ENCODE measurements around the gene PDCD5. TPM values are rescaled to one million over a fixed set of nuclear protein-coding genes. Genes with fewer than 3 reads are reported as not detected.
"Not testable (repeated sequence)": the region's sequence is repeated elsewhere in the genome, so short reads cannot be mapped to it uniquely, and the experiment has no call there.

Gene PDCD5
- total RNA-seq, 1 donor from 2014 or later, result 137 TPM

DNA sequence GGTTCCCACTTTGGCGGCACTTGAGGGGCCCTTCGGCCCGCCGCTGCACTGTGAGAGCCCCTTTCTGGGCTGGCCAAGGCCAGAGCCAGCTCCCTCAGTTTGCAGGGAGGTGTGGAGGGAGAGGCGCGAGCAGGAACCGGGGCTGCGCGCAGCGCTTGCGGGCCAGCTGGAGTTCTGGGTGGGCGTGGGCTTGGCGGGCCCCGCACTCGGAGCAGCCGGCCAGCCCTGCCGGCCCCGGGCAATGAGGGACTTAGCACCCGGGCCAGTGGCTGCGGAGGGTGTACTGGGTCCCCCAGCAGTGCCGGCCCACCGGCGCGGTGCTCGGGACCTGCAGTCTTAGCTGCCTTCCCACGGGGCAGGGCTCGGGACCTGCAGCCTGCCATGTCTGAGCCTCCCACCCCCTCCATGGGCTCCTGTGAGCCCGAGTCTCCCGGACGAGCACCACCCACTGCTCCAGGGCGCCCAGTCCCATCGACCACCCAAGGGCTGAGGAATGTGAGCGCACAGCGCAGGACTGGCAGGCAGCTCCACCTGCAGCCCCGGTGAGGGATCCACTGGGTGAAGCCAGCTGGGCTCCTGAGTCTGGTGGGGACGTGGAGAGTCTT lies 9.4 kb upstream of the PDCD5 start:
- intact Hi-C loops (cut with DNase I), result loop anchor here (5.0 kb wide), 1 partner anchor 284 kb away; no protein-coding TSS in a partner anchor
- ATAC-seq (ENCODE audit: poor library complexity); DNase-seq: not testable (repeated sequence)

GRCh38 chr19:32572700-32573491 lies 8.1 kb upstream of the PDCD5 start:
- DNase-seq; ATAC-seq (ENCODE audit: poor library complexity): not testable (repeated sequence)
- intact Hi-C loops (cut with DNase I), result loop anchor here (5.0 kb wide), 1 partner anchor 286 kb away; no protein-coding TSS in a partner anchor

GRCh38 chr19:32573492-32573794 lies 7.5 kb upstream of the PDCD5 start:
- ATAC-seq (ENCODE audit: poor library complexity) (no peak), DNase-seq (no peak)
- intact Hi-C loops (cut with DNase I), result loop anchor here (5.0 kb wide), 1 partner anchor 286 kb away; no protein-coding TSS in a partner anchor

GRCh38 chr19:32576790-32577189 lies 4.2 kb upstream of the PDCD5 start:
- DNase-seq (no peak), ATAC-seq (ENCODE audit: poor library complexity) (no peak)
- intact Hi-C loops (cut with DNase I), result no loop called here

- DNase-seq (no peak), ATAC-seq (ENCODE audit: poor library complexity) (peak; percentile 46)
- intact Hi-C loops (cut with DNase I), result loop anchor here (10.0 kb wide), 1 partner anchor 94 kb away; the partner anchor contains the start of genes ANKRD27 and RGS9BP
These were observed 563 bp upstream of the PDCD5 start for GRCh38 chr19:32580353-32580900.

GRCh38 chr19:32581705-32582179 lies 752 bp downstream of the PDCD5 start:
- intact Hi-C loops (cut with DNase I), result loop anchor here (10.0 kb wide), 1 partner anchor 93 kb away; the partner anchor contains the start of genes ANKRD27 and RGS9BP
- DNase-seq (peak; percentile 46), ATAC-seq (ENCODE audit: poor library complexity) (peak; percentile 35)

DNA sequence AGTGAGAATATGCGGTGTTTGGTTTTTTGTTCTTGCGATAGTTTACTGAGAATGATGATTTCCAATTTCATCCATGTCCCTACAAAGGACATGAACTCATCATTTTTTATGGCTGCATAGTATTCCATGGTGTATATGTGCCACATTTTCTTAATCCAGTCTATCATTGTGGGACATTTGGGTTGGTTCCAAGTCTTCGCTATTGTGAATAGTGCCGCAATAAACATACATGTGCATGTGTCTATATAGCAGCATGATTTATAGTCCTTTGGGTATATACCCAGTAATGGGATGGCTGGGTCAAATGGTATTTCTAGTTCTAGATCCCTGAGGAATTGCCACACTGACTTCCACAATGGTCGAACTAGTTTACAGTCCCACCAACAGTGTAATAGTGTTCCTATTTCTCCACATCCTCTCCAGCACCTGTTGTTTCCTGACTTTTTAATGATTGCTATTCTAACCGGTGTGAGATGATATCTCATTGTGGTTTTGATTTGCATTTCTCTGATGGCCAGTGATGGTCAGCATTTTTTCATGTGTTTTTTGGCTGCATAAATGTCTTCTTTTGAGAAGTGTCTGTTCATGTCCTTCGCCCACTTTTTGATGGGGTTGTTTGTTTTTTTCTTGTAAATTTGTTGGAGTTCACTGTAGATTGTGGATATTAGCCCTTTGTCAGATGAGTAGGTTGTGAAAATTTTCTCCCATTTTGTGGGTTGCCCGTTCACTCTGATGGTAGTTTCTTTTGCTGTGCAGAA lies 6.9 kb downstream of the PDCD5 start:
- not testable (repeated sequence) for DNase-seq; ATAC-seq (ENCODE audit: poor library complexity)
- intact Hi-C loops (cut with DNase I), result loop anchor here (10.0 kb wide), 1 partner anchor 87 kb away; the partner anchor contains the start of genes ANKRD27 and RGS9BP

- intact Hi-C loops (cut with DNase I), result no loop called here
- ATAC-seq (ENCODE audit: poor library complexity), result no peak
- DNase-seq, result no peak
These were observed 13.0 kb downstream of the PDCD5 start for GRCh38 chr19:32594021-32594420.

DNA sequence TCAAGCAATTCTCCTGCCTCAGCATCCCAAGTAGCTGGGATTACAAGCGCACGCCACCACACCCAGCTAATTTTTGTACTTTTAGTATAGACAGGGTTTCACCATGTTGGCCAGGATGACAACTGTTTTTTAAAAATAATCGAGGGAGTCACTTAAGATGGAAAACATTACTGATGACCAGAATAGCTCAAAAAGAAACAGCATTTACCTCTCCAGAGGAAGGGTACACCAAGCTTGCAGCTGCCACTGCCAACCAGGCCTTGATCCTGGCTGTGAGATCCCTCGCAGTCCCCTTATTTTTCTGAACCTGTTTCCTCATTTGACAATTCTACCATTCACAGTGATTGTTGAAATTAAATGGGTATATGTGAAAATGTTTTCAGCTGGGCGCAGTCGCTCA lies 14.5 kb downstream of the PDCD5 start:
- intact Hi-C loops (cut with DNase I), result no loop called here
- DNase-seq (no peak), ATAC-seq (ENCODE audit: poor library complexity) (no peak)

DNA sequence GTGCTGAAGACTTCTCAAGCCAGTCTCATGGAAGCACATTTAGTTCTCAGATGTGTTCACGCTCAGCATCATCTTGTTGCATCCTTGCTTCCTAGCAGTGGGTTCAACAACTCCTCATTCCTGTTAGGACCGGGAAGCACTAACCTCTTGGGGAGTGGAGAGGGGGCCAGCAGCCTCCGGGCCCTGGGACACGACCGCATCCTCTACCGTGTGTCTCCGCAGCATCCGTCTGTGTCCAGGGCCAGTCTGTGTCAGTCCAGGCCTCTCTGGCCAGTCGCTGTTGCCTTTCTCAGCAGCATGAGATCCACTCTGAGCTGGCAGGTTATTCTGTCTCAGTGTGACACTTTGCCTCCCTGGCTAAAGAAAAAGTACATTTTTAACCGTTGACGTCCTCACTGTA lies 17.0 kb downstream of the PDCD5 start:
- intact Hi-C loops (cut with DNase I), result no loop called here
- DNase-seq, result no peak
- no peak for ATAC-seq (ENCODE audit: poor library complexity)

- ATAC-seq (ENCODE audit: poor library complexity), result no peak
- intact Hi-C loops (cut with DNase I), result no loop called here
These were observed 18.3 kb downstream of the PDCD5 start for GRCh38 chr19:32599258-32599657.

GRCh38 chr19:32599736-32600157 lies 18.8 kb downstream of the PDCD5 start:
- ATAC-seq (ENCODE audit: poor library complexity), result peak; percentile 67
- DNase-seq, result no peak
- intact Hi-C loops (cut with DNase I), result no loop called here

More at GRCh38 chr19:32599258-32599657, 18.3 kb downstream of the PDCD5 start:
- DNase-seq, result no peak

GRCh38 chr19:32603961-32604360 lies 23.0 kb downstream of the PDCD5 start:
- DNase-seq (no peak), ATAC-seq (ENCODE audit: poor library complexity) (no peak)
- intact Hi-C loops (cut with DNase I), result no loop called here

- no peak for DNase-seq
- intact Hi-C loops (cut with DNase I), result no loop called here
These were observed 24.6 kb downstream of the PDCD5 start for GRCh38 chr19:32605544-32605943.

DNA sequence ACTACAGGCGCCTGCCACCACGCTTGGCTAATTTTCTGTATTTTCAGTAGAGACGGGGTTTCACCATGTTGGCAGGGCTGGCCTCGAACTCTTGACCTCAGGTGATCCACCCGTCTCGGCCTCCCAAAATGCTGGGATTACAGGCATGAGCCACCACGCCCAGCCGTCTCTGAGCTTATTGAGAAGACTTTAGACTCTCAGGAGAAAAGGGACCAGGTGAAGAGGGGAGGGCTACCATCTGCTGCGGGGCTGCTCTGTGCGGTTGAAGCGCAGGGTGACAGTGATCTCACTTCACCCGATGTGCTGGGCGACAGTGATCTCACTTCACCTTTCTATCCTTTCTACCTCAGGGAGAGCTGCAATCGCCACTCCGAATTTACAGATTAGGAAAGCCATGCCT lies 25.3 kb downstream of the PDCD5 start:
- intact Hi-C loops (cut with DNase I), result no loop called here
- DNase-seq (no peak), ATAC-seq (ENCODE audit: poor library complexity) (no peak)

More at GRCh38 chr19:32605544-32605943, 24.6 kb downstream of the PDCD5 start:
- ATAC-seq (ENCODE audit: poor library complexity), result no peak

DNA sequence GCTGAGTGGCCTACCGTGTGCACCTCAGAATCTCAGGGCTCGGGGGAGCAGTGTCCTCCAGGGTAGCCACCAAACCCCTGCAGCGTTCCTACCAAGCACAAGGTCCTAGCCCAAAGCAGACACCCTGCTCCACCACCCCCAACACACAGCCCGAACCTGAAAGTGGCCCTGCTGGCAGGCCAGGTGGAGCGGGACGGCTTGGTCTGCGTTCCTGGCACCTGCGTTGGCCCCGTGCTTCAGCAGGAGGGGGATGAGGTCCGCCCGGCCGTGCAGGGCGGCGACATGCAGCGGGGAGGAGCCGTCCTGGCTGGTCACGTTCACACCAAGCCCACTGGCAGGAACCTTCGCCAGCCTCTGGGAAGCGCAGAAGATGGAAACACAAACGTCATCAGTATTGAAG lies 26.5 kb downstream of the PDCD5 start:
- intact Hi-C loops (cut with DNase I), result no loop called here
- DNase-seq (no peak), ATAC-seq (ENCODE audit: poor library complexity) (no peak)

- intact Hi-C loops (cut with DNase I), result no loop called here
- DNase-seq (no peak), ATAC-seq (ENCODE audit: poor library complexity) (no peak)
These were observed 30.2 kb downstream of the PDCD5 start for GRCh38 chr19:32611161-32611560.

DNA sequence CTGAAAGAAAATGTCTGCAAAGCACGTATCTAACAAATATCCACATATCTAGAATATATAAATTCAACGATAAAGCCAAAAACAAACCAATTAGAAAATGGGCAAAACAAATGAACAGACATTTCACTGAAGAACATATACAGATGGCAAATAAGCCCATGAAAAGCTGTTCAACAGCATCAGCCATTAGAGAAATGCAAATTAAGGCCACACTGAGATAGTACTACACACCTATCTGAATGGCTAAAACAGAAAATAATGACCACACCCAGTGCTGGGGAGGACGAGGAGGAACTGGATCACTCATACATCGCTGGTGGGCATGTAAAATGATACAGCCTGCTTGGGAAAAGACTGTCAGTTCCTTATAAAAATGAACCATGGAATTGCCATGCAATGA lies 32.0 kb downstream of the PDCD5 start:
- ATAC-seq (ENCODE audit: poor library complexity) (no peak), DNase-seq (no peak)
- intact Hi-C loops (cut with DNase I), result no loop called here

DNA sequence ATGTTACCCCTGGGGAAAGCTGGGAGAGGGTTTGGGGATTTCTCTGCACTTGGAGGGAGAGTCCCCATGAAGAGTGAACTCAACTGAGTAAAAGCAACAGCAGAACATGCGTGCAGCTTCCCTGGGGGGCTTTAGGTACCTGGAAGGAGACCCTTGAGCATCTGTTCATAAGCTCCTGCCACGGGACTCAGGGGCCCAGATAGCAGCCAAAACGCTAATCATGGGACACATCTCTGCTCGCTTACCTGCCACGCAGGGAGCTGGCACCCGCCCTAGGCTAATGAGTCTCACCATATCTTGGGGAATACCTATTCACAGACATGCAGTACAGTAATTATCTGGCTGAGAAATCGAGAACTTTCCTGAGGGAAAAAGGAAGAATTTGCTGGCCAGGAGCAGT lies 33.9 kb downstream of the PDCD5 start:
- ATAC-seq (ENCODE audit: poor library complexity) (no peak), DNase-seq (no peak)
- intact Hi-C loops (cut with DNase I), result no loop called here
